Measurements from ENCODE around the gene ADRA2B.

ADRA2B gene

DNA sequence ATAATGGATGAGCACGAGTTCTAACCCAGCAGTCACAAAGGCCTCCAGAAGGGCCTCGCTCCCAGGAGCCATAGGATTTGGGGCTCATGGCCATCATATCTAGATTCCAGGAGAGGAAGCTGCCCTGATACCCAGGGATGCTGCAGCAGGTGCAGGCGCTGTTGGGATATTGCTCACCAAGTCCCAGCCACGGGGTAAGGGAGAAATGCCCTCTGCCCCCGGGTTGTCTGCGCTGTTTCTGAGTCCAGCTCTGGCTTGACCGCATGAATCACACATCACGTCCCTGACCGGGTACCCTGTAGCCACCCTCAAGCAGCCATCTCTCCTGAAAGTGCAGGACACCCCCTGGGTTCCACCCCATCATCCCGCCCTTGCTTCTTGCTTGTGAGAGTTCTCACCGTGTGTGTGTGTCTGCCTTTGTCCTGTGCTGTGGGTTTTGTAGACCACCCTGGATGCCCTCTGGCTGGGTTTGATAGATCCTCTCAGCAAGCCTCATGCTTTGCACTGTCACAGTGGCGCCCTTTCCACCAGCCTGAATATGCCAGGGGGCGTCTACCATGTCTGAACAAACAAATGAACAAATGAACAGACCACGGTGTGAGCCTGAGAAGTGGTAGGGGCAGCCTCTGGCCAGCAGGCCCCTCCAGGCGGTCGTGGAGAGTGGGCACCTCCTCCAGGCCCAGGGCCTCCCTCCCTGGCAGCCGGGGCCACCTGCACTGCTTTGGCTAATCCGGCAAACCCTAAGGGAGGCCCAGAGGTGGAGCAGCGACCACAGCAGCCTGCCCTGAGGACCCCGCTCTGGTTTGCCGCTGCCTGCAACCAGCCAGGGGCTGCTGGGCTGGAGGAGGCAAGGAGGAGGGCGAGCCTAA is 32.1 kb downstream of the ADRA2B start:
- Histone ChIP-seq H3K4me3 (IDR thresholded peaks at IDR 0.05; ENCODE audit: insufficient read depth, low read depth, low read length) (no peak overlapping the region), H3K9ac (no peak overlapping the region), H3K4me2 (no peak overlapping the region)

DNA sequence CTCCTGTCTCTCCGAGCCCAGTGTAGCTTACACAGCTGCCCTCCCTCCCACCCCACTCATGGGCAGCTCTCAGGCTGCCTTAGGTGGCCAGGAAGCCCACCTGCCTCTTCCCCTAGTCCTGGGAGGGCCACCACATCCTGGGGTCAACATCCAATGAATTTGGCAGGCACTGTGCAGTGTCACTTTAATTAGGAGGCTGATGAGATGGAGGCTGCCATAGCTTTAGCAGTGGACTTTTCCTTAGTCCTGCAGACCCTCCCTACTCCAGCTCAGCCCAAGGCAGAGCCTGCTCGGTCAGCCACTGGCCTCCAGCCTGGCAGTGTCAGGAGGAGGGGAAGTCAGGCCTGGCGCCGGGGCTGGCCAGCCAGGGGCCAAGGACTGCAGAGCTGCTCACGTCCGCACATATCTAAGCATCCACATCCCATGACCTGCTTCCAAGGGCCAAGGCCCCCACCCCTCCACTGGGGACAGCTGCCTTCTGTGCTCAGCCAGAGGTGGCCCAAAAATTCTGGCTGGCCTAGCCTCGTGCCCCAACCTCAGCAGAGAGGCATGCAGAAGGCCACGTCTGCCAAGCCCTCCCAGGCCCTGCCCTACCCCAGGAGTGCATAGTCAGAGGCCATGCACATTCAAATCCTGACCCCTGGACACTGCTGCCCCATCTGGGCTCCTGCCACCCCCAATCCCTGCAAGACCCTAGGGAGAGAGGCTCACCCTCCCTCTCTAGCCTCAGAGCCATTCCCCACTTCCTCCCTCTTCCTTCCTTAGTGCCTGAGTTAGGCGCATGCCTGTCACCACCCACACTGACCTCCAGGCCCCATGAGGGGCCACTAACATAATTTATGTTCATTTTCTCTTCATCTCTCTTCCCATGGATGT is 33.1 kb downstream of the ADRA2B start:
- no peak overlapping the region for H3K27ac ChIP-seq

More for the DNA sequence above, 32.1 kb downstream of the ADRA2B start:
- Histone ChIP-seq H3K36me3 (ENCODE audit: insufficient read depth) (no peaks in the 10 kb centered on the region), H3K27me3 (ENCODE audit: insufficient read depth, low read depth) (no peaks in the 10 kb centered on the region), H2AFZ (ENCODE audit: low read depth) (no peak overlapping the region), H3K79me2 (ENCODE audit: insufficient read depth, low read depth) (no peaks in the 10 kb centered on the region), H4K20me1 (ENCODE audit: insufficient read depth) (no peaks in the 10 kb centered on the region), H3K4me1 (ENCODE audit: low read depth, poor library complexity, severe bottlenecking) (no peaks in the 10 kb centered on the region), H3K27ac (no peak overlapping the region)
- TF ChIP-seq CTCF (conservative IDR thresholded peaks at IDR 0.05; ENCODE audit: low read depth, low read length): no peak

DNA sequence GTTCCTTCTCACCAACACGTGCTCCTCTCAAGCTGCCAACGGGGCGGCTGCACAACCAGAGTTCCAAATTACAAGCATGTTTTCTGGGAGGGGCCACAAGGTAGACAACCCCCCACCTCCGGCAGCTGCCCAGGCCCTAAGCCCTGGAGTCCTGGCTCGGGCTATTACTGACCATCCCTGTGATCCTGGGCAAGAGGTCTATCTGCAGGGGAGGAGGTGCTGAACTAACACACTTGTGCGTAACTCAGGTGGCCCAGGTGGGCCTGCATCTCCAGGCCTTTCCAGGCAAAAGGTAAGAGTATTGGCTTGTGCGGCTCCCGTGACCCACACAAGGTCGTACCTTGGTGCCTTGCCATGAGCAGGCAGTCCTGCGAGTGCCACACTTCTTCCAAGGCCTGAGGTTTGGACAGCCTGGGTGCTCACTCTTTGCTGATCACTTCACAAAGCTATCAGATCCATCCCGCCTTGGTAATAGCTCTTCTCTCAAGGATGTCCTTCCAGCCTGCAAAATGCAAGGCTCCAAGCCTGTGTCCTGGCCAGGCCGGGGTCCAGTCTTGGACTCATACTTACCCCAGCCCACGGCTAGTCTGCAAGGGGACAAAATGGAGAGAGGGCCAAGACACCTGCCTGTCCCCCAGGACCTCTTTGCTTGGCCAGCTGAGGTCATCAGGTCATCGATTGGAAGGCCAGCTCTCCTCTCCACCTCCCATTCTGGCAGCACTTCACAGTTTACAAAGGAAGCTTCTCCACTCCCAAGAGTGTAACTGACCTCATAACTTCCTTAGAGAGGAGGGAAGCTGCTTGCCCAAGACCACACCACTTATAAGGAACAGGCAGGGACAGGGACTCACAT is 33.9 kb downstream of the ADRA2B start:
- no peak for TF ChIP-seq CTCF (conservative IDR thresholded peaks at IDR 0.05; ENCODE audit: low read depth, low read length)
- Histone ChIP-seq H3K27me3 (ENCODE audit: insufficient read depth, low read depth) (no peaks in the 10 kb centered on the region), H3K27ac (no peak overlapping the region), H4K20me1 (ENCODE audit: insufficient read depth) (no peaks in the 10 kb centered on the region), H3K4me1 (ENCODE audit: low read depth, poor library complexity, severe bottlenecking) (no peaks in the 10 kb centered on the region), H3K4me3 (IDR thresholded peaks at IDR 0.05; ENCODE audit: insufficient read depth, low read depth, low read length) (no peak overlapping the region), H3K36me3 (ENCODE audit: insufficient read depth) (no peaks in the 10 kb centered on the region), H3K9ac (no peak overlapping the region), H3K79me2 (ENCODE audit: insufficient read depth, low read depth) (no peaks in the 10 kb centered on the region), H3K4me2 (no peak overlapping the region), H2AFZ (ENCODE audit: low read depth) (no peak overlapping the region)

More for the DNA sequence above, 33.1 kb downstream of the ADRA2B start:
- H3K27me3 ChIP-seq (ENCODE audit: insufficient read depth, low read depth): no peaks in the 10 kb centered on the region
- H3K9ac ChIP-seq: no peak overlapping the region
- no peaks in the 10 kb centered on the region for H3K4me1 ChIP-seq (ENCODE audit: low read depth, poor library complexity, severe bottlenecking)
- no peak overlapping the region for H3K4me3 ChIP-seq (IDR thresholded peaks at IDR 0.05; ENCODE audit: insufficient read depth, low read depth, low read length)
- no peaks in the 10 kb centered on the region for H4K20me1 ChIP-seq (ENCODE audit: insufficient read depth)
- no peak for TF ChIP-seq CTCF (conservative IDR thresholded peaks at IDR 0.05; ENCODE audit: low read depth, low read length)
- H2AFZ ChIP-seq (ENCODE audit: low read depth): no peak overlapping the region
- H3K4me2 ChIP-seq: no peak overlapping the region
- no peaks in the 10 kb centered on the region for H3K79me2 ChIP-seq (ENCODE audit: insufficient read depth, low read depth)
- no peaks in the 10 kb centered on the region for H3K36me3 ChIP-seq (ENCODE audit: insufficient read depth)

GRCh38 chr2:96081042-96081441 is 35.3 kb downstream of the ADRA2B start:
- TF ChIP-seq CTCF (conservative IDR thresholded peaks at IDR 0.05; ENCODE audit: low read depth, low read length): no peak

More at GRCh38 chr2:96081042-96081441, 35.3 kb downstream of the ADRA2B start:
- H3K9ac ChIP-seq: no peak overlapping the region
- no peak overlapping the region for H3K27ac ChIP-seq
- no peak overlapping the region for H3K4me3 ChIP-seq (IDR thresholded peaks at IDR 0.05; ENCODE audit: insufficient read depth, low read depth, low read length)
- no peak overlapping the region for H2AFZ ChIP-seq (ENCODE audit: low read depth)
- no peaks in the 10 kb centered on the region for H3K36me3 ChIP-seq (ENCODE audit: insufficient read depth)
- no peaks in the 10 kb centered on the region for H4K20me1 ChIP-seq (ENCODE audit: insufficient read depth)
- no peak overlapping the region for H3K4me2 ChIP-seq
- no peaks in the 10 kb centered on the region for H3K79me2 ChIP-seq (ENCODE audit: insufficient read depth, low read depth)
- no peaks in the 10 kb centered on the region for H3K27me3 ChIP-seq (ENCODE audit: insufficient read depth, low read depth)
- H3K4me1 ChIP-seq (ENCODE audit: low read depth, poor library complexity, severe bottlenecking): no peaks in the 10 kb centered on the region
